IPS-18a (cell line): ENCODE results near the gene GTF2A2.
"Not testable (repeated sequence)": the region's sequence is repeated elsewhere in the genome, so short reads cannot be mapped to it uniquely, and the experiment has no call there.

Experiments
- H3K27ac ChIP-seq: one replicate; pipeline ENCODE4 v1.5.1; 2013; ENCODE audit warnings: low read length
- H3K27me3 ChIP-seq: one replicate; pipeline ENCODE4 v1.6.1; 2013; ENCODE audit warnings: mild to moderate bottlenecking, low read length; ENCODE audit not compliant: control insufficient read depth, insufficient read depth
- H3K36me3 ChIP-seq: one replicate; pipeline ENCODE4 v1.6.1; 2013; ENCODE audit warnings: low read depth, low read length; ENCODE audit not compliant: control insufficient read depth
- H3K4me1 ChIP-seq: one replicate; pipeline ENCODE4 v1.6.1; 2013; ENCODE audit warnings: low read depth, low read length; ENCODE audit not compliant: control insufficient read depth
- H3K4me3 ChIP-seq: one replicate; pipeline ENCODE4 v1.5.1; 2013; ENCODE audit warnings: low read length
- H3K9ac ChIP-seq: one replicate; pipeline ENCODE4 v1.6.1; 2013; ENCODE audit warnings: mild to moderate bottlenecking, low read length, moderate library complexity
- H3K9me3 ChIP-seq: one replicate; pipeline ENCODE4 v1.6.1; 2013; ENCODE audit warnings: low read depth, low read length; ENCODE audit not compliant: control insufficient read depth

The GTF2A2 gene

GRCh38 chr15:59662260-59662659 is 4.9 kb upstream of the GTF2A2 start:
- H3K4me1 ChIP-seq: no peaks in the 10 kb centered on the region
- H3K9me3 ChIP-seq: no peaks in the 10 kb centered on the region
- no peaks in the 10 kb centered on the region for H3K27me3 ChIP-seq
- peaks cover 42% of the 10 kb centered on the region for H3K36me3 ChIP-seq
- H3K9ac ChIP-seq: no peak overlapping the region
- H3K27ac ChIP-seq: no peak overlapping the region
- no peak overlapping the region for H3K4me3 ChIP-seq

GRCh38 chr15:59659366-59659765 is 2.1 kb upstream of the GTF2A2 start:
- peaks cover 7% of the 10 kb centered on the region for H3K4me1 ChIP-seq
- peaks cover 42% of the 10 kb centered on the region for H3K36me3 ChIP-seq
- H3K27ac ChIP-seq: no peak overlapping the region
- H3K9me3 ChIP-seq: no peaks in the 10 kb centered on the region
- H3K27me3 ChIP-seq: no peaks in the 10 kb centered on the region
- no peak overlapping the region for H3K4me3 ChIP-seq
- no peak overlapping the region for H3K9ac ChIP-seq

- H3K27me3 ChIP-seq: no peaks in the 10 kb centered on the region
- peaks cover 35% of the 10 kb centered on the region for H3K36me3 ChIP-seq
- peak overlapping the region; percentile 92 for H3K4me3 ChIP-seq
- no peak overlapping the region for H3K9ac ChIP-seq
- H3K4me1 ChIP-seq: peaks cover 7% of the 10 kb centered on the region
- H3K27ac ChIP-seq: no peak overlapping the region
- no peaks in the 10 kb centered on the region for H3K9me3 ChIP-seq
Measured at GRCh38 chr15:59657635-59658125, 365 bp upstream of the GTF2A2 start.

GRCh38 chr15:59654046-59654445 is 3.3 kb downstream of the GTF2A2 start:
- Histone ChIP-seq H3K36me3 (peaks cover 37% of the 10 kb centered on the region), H3K4me1 (peaks cover 7% of the 10 kb centered on the region), H3K27me3 (no peaks in the 10 kb centered on the region), H3K9me3 (no peaks in the 10 kb centered on the region), H3K9ac (no peak overlapping the region), H3K27ac (no peak overlapping the region), H3K4me3 (no peak overlapping the region)

- Histone ChIP-seq H3K4me1 (no peaks in the 10 kb centered on the region), H3K27me3 (no peaks in the 10 kb centered on the region), H3K36me3 (peaks cover 46% of the 10 kb centered on the region), H3K4me3 (no peak overlapping the region), H3K9ac (no peak overlapping the region), H3K9me3 (no peaks in the 10 kb centered on the region), H3K27ac (no peak overlapping the region)
Measured at GRCh38 chr15:59649603-59650002, 7.7 kb downstream of the GTF2A2 start.

- no peaks in the 10 kb centered on the region for H3K27me3 ChIP-seq
- H3K36me3 ChIP-seq: peaks cover 33% of the 10 kb centered on the region
- no peaks in the 10 kb centered on the region for H3K4me1 ChIP-seq
- no peak overlapping the region for H3K27ac ChIP-seq
- H3K9me3 ChIP-seq: no peaks in the 10 kb centered on the region
- no peak overlapping the region for H3K4me3 ChIP-seq
- no peak overlapping the region for H3K9ac ChIP-seq
Measured at GRCh38 chr15:59647085-59647484, 10.2 kb downstream of the GTF2A2 start.

GRCh38 chr15:59646277-59646676 is 11.0 kb downstream of the GTF2A2 start:
- Histone ChIP-seq H3K4me3 (no peak overlapping the region), H3K27ac (no peak overlapping the region), H3K36me3 (peaks cover 25% of the 10 kb centered on the region), H3K27me3 (no peaks in the 10 kb centered on the region), H3K9me3 (no peaks in the 10 kb centered on the region), H3K9ac (no peak overlapping the region), H3K4me1 (no peaks in the 10 kb centered on the region)

GRCh38 chr15:59645812-59646211 is 11.5 kb downstream of the GTF2A2 start:
- not testable (repeated sequence) for H3K9ac ChIP-seq, H3K27ac ChIP-seq, H3K4me3 ChIP-seq, H3K4me1 ChIP-seq, H3K27me3 ChIP-seq, H3K9me3 ChIP-seq
- H3K36me3 ChIP-seq: peaks cover 26% of the 10 kb centered on the region

GRCh38 chr15:59644756-59645155 is 12.6 kb downstream of the GTF2A2 start:
- H3K27ac ChIP-seq: no peak overlapping the region
- no peaks in the 10 kb centered on the region for H3K4me1 ChIP-seq
- H3K27me3 ChIP-seq: no peaks in the 10 kb centered on the region
- H3K4me3 ChIP-seq: no peak overlapping the region
- H3K36me3 ChIP-seq: peaks cover 18% of the 10 kb centered on the region
- no peak overlapping the region for H3K9ac ChIP-seq
- H3K9me3 ChIP-seq: no peaks in the 10 kb centered on the region

- no peak overlapping the region for H3K27ac ChIP-seq
- no peaks in the 10 kb centered on the region for H3K4me1 ChIP-seq
- H3K27me3 ChIP-seq: no peaks in the 10 kb centered on the region
- H3K36me3 ChIP-seq: peaks cover 27% of the 10 kb centered on the region
- H3K4me3 ChIP-seq: no peak overlapping the region
- no peak overlapping the region for H3K9ac ChIP-seq
- no peaks in the 10 kb centered on the region for H3K9me3 ChIP-seq
Measured at GRCh38 chr15:59642351-59642750, 15.0 kb downstream of the GTF2A2 start.

GRCh38 chr15:59637507-59637906 is 19.8 kb downstream of the GTF2A2 start:
- not testable (repeated sequence) for H3K9me3 ChIP-seq, H3K9ac ChIP-seq, H3K4me1 ChIP-seq, H3K4me3 ChIP-seq, H3K27ac ChIP-seq, H3K27me3 ChIP-seq
- H3K36me3 ChIP-seq: peaks cover 19% of the 10 kb centered on the region

GRCh38 chr15:59636184-59636583 is 21.1 kb downstream of the GTF2A2 start:
- H3K9ac ChIP-seq: no peak overlapping the region
- no peaks in the 10 kb centered on the region for H3K27me3 ChIP-seq
- H3K9me3 ChIP-seq: no peaks in the 10 kb centered on the region
- H3K27ac ChIP-seq: no peak overlapping the region
- H3K4me1 ChIP-seq: no peaks in the 10 kb centered on the region
- no peak overlapping the region for H3K4me3 ChIP-seq
- H3K36me3 ChIP-seq: peaks cover 18% of the 10 kb centered on the region
